Loucy (cell line): ENCODE measurements around the gene SYT6.

Source experiments
- H2AFZ ChIP-seq: fragments of 200-600 bp; sonication (generic); 2 replicates; pipeline ENCODE4 v1.6.0; 2016; ENCODE audit warnings: antibody characterized with exemption, mild to moderate bottlenecking, low read length, moderate library complexity
- H3F3A ChIP-seq: fragments of 200-600 bp; 2 replicates; pipeline ENCODE4 v1.6.0; 2016; ENCODE audit warnings: antibody characterized with exemption, low read depth, mild to moderate bottlenecking
- H3K27me3 ChIP-seq: fragments of 200-600 bp; sonication (generic); 2 replicates; pipeline ENCODE4 v1.6.1; 2014; ENCODE audit warnings: low read length, mild to moderate bottlenecking; ENCODE audit not compliant: insufficient read depth, poor library complexity, severe bottlenecking
- H3K36me3 ChIP-seq: fragments of 200-600 bp; sonication (generic); 2 replicates; pipeline ENCODE4 v1.6.1; 2016; ENCODE audit warnings: low read length; ENCODE audit not compliant: insufficient read depth
- H3K4me1 ChIP-seq: fragments of 200-600 bp; sonication (generic); 2 replicates; pipeline ENCODE4 v1.5.1; 2014; ENCODE audit warnings: low read length, mild to moderate bottlenecking; ENCODE audit not compliant: insufficient read depth, poor library complexity, severe bottlenecking
- H3K4me2 ChIP-seq: fragments of 200-600 bp; sonication (generic); 2 replicates; pipeline ENCODE4 v1.6.0; 2014; ENCODE audit warnings: antibody characterized with exemption, low read length, low read depth, mild to moderate bottlenecking; ENCODE audit not compliant: poor library complexity, severe bottlenecking
- H3K4me3 ChIP-seq: fragments of 200-600 bp; sonication (generic); 2 replicates; pipeline ENCODE4 v1.5.1; 2014; ENCODE audit warnings: low read length, mild to moderate bottlenecking, mixed read lengths; ENCODE audit not compliant: poor library complexity, severe bottlenecking
- H3K79me2 ChIP-seq: fragments of 200-600 bp; sonication (generic); 2 replicates; pipeline ENCODE4 v1.6.1; 2014; ENCODE audit warnings: low read length; ENCODE audit not compliant: insufficient read depth
- H3K9ac ChIP-seq: fragments of 200-600 bp; sonication (generic); 2 replicates; pipeline ENCODE4 v1.6.0; 2014; ENCODE audit warnings: mild to moderate bottlenecking, low read depth, low read length, moderate library complexity; ENCODE audit not compliant: poor library complexity, severe bottlenecking
- H3K9me2 ChIP-seq: fragments of 200-600 bp; sonication (generic); replicated peaks from 2 replicates; pipeline ENCODE4 v1.6.1; 2016; ENCODE audit warnings: low read depth, low read length, mixed read lengths
- H3K9me3 ChIP-seq: fragments of 200-600 bp; sonication (generic); 2 replicates; pipeline ENCODE4 v1.6.1; 2014; ENCODE audit warnings: mild to moderate bottlenecking, antibody characterized with exemption, low read length, low read depth; ENCODE audit not compliant: insufficient read depth
- H4K20me1 ChIP-seq: fragments of 200-600 bp; sonication (generic); 2 replicates; pipeline ENCODE4 v1.6.0; 2014; ENCODE audit warnings: antibody characterized with exemption, low read length, mild to moderate bottlenecking; ENCODE audit not compliant: insufficient read depth, poor library complexity, severe bottlenecking
- EZH2phosphoT487 ChIP-seq: fragments of 200-600 bp; IDR thresholded peaks from 2 replicates; pipeline ENCODE4 v1.6.1; 2018; ENCODE audit warnings: antibody characterized with exemption, mild to moderate bottlenecking, moderate library complexity, borderline replicate concordance
- TF ChIP-seq, protein P1 (sequence below): fragments of 200-600 bp; sonication (generic); conservative IDR thresholded peaks from 2 replicates; pipeline ENCODE4 v1.5.1; 2014; ENCODE audit warnings: mild to moderate bottlenecking, antibody characterized with exemption, low read length

Gene SYT6

GRCh38 chr1:114112775-114113174, 40.9 kb downstream of the SYT6 start:
- no peaks in the 10 kb centered on the region for H4K20me1 ChIP-seq
- no peaks in the 10 kb centered on the region for H3K9me3 ChIP-seq
- H3K79me2 ChIP-seq: no peaks in the 10 kb centered on the region
- TF ChIP-seq EZH2phosphoT487: no peak
- TF ChIP-seq, protein P1, sequence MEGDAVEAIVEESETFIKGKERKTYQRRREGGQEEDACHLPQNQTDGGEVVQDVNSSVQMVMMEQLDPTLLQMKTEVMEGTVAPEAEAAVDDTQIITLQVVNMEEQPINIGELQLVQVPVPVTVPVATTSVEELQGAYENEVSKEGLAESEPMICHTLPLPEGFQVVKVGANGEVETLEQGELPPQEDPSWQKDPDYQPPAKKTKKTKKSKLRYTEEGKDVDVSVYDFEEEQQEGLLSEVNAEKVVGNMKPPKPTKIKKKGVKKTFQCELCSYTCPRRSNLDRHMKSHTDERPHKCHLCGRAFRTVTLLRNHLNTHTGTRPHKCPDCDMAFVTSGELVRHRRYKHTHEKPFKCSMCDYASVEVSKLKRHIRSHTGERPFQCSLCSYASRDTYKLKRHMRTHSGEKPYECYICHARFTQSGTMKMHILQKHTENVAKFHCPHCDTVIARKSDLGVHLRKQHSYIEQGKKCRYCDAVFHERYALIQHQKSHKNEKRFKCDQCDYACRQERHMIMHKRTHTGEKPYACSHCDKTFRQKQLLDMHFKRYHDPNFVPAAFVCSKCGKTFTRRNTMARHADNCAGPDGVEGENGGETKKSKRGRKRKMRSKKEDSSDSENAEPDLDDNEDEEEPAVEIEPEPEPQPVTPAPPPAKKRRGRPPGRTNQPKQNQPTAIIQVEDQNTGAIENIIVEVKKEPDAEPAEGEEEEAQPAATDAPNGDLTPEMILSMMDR: no peak
- no peaks in the 10 kb centered on the region for H3K36me3 ChIP-seq
- no peak overlapping the region for H3K9ac ChIP-seq
- H3K27me3 ChIP-seq: no peaks in the 10 kb centered on the region
- H3K4me1 ChIP-seq: peaks cover 37% of the 10 kb centered on the region
- no peak overlapping the region for H3K4me3 ChIP-seq
- H3K4me2 ChIP-seq: no peak overlapping the region
- H3F3A ChIP-seq: no peaks in the 10 kb centered on the region
- no peak overlapping the region for H2AFZ ChIP-seq
- H3K9me2 ChIP-seq: no peaks in the 10 kb centered on the region

GRCh38 chr1:114111731-114112641, 41.7 kb downstream of the SYT6 start:
- Histone ChIP-seq H3K27me3 (no peaks in the 10 kb centered on the region), H2AFZ (no peak overlapping the region), H3K9me3 (no peaks in the 10 kb centered on the region), H3K4me1 (peaks cover 37% of the 10 kb centered on the region), H4K20me1 (no peaks in the 10 kb centered on the region), H3K36me3 (no peaks in the 10 kb centered on the region), H3K9ac (no peak overlapping the region), H3K9me2 (no peaks in the 10 kb centered on the region), H3F3A (no peaks in the 10 kb centered on the region), H3K79me2 (no peaks in the 10 kb centered on the region), H3K4me3 (no peak overlapping the region), H3K4me2 (no peak overlapping the region)
- no peak for TF ChIP-seq EZH2phosphoT487
- TF ChIP-seq, protein P1: no peak

DNA sequence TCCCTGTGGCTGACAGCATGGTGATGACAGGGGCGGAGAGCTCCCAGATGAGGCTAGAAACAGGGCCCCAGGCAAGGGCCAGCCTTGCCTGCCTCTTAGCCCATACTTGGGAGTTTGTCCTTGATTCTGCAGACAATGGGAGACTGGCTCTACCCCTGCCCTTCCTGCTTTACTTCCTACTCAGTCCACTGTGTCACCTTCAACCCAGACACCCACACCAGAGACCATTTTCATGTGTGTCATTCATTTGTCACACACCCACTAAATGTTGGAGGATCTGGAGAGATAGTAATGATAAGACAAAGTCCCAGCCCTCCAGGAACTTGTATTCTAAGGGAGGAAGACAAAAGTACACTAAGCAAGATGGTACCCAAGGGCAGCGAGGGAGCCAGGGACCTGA, 43.7 kb downstream of the SYT6 start:
- H3K9me2 ChIP-seq: no peaks in the 10 kb centered on the region
- no peaks in the 10 kb centered on the region for H3K27me3 ChIP-seq
- H3K79me2 ChIP-seq: no peaks in the 10 kb centered on the region
- H3K4me2 ChIP-seq: no peak overlapping the region
- no peak overlapping the region for H2AFZ ChIP-seq
- no peak overlapping the region for H3K4me3 ChIP-seq
- no peaks in the 10 kb centered on the region for H3K9me3 ChIP-seq
- no peak overlapping the region for H3K9ac ChIP-seq
- peaks cover 37% of the 10 kb centered on the region for H3K4me1 ChIP-seq
- no peaks in the 10 kb centered on the region for H3K36me3 ChIP-seq
- no peaks in the 10 kb centered on the region for H4K20me1 ChIP-seq
- TF ChIP-seq EZH2phosphoT487: no peak
- H3F3A ChIP-seq: no peaks in the 10 kb centered on the region
